ENCODE data around the gene BICC1.

The BICC1 gene

GRCh38 chr10:58779594-58779993 lies 266.9 kb downstream of the BICC1 start:
- H3K4me3 ChIP-seq (replicated peaks in 1 of 2; ENCODE audit: low read depth in 2 of 2, low read length in 2 of 2) = no peak overlapping the region
- TF ChIP-seq CTCF (IDR thresholded peaks at IDR 0.05; ENCODE audit: low read depth, low read length) = no peak
- no peak for DNase-seq (ENCODE audit: low read depth in 2 of 2)

GRCh38 chr10:58780476-58780875 lies 267.8 kb downstream of the BICC1 start:
- H3K4me3 ChIP-seq (replicated peaks in 1 of 2; ENCODE audit: low read depth in 2 of 2, low read length in 2 of 2) = no peak overlapping the region
- TF ChIP-seq CTCF (IDR thresholded peaks at IDR 0.05; ENCODE audit: low read depth, low read length) = no peak
- DNase-seq (ENCODE audit: low read depth in 2 of 2) = peak in 1 of 2 donors; percentile 47

- DNase-seq (ENCODE audit: low read depth in 2 of 2) = peak; percentile 64 to 79
- H3K4me3 ChIP-seq (replicated peaks in 1 of 2; ENCODE audit: low read depth in 2 of 2, low read length in 2 of 2) = no peak overlapping the region
- peak; percentile 34 for TF ChIP-seq CTCF (IDR thresholded peaks at IDR 0.05; ENCODE audit: low read depth, low read length)
Measured at GRCh38 chr10:58781873-58782488, 269.3 kb downstream of the BICC1 start.

- no peak overlapping the region for H3K4me3 ChIP-seq (replicated peaks in 1 of 2; ENCODE audit: low read depth in 2 of 2, low read length in 2 of 2)
- peak; percentile 58 to 91 for DNase-seq (ENCODE audit: low read depth in 2 of 2)
- no peak for TF ChIP-seq CTCF (IDR thresholded peaks at IDR 0.05; ENCODE audit: low read depth, low read length)
Measured at GRCh38 chr10:58782876-58783851, 270.5 kb downstream of the BICC1 start.

GRCh38 chr10:58784361-58784760 lies 271.7 kb downstream of the BICC1 start:
- DNase-seq (ENCODE audit: low read depth in 2 of 2) = peak; percentile 34 to 63

GRCh38 chr10:58785354-58785753 lies 272.7 kb downstream of the BICC1 start:
- TF ChIP-seq CTCF (IDR thresholded peaks at IDR 0.05; ENCODE audit: low read depth, low read length) = no peak
- DNase-seq (ENCODE audit: low read depth in 2 of 2) = no peak
- no peak overlapping the region for H3K4me3 ChIP-seq (replicated peaks in 1 of 2; ENCODE audit: low read depth in 2 of 2, low read length in 2 of 2)

More at GRCh38 chr10:58784361-58784760, 271.7 kb downstream of the BICC1 start:
- H3K4me3 ChIP-seq (replicated peaks in 1 of 2; ENCODE audit: low read depth in 2 of 2, low read length in 2 of 2) = no peak overlapping the region
- no peak for TF ChIP-seq CTCF (IDR thresholded peaks at IDR 0.05; ENCODE audit: low read depth, low read length)

Data from cardiac fibroblast (primary cell).